Stimulated activated CD8-positive, alpha-beta memory T cell treated with anti-CD3 and anti-CD28 coated beads, Interleukin-12 subunit alpha, Interleukin-12 subunit beta, amount 100 ng/mL, for 4 hours (primary cell): ENCODE measurements around the gene TIGD3.
"Not testable (repeated sequence)": the region's sequence is repeated elsewhere in the genome, so short reads cannot be mapped to it uniquely, and the experiment has no call there.

Experiments used
- DNase-seq: peaks from one replicate; pipeline ENCODE4 v3.0.0-alpha.2; 2020; ENCODE audit warnings: low read depth

The TIGD3 gene

DNA sequence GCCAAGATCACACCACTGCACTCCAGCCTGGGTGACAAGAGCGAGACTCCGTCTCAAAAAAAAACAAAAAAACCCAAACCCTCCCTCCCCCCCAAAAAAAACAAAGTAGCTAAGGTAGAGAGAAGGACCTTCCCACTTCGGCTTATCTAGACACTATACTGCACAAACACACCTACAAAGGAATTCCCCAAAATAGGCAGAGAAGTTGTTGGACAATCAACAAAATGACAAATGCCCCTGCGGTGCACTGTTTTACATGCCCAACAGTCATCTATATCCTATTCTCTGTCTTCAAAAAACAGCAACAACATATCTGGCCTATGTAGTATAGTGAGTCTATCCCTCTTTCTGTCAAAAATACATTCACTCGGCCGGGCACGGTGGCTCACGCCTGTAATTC is 27.5 kb upstream of the TIGD3 start:
- no peak for DNase-seq

DNA sequence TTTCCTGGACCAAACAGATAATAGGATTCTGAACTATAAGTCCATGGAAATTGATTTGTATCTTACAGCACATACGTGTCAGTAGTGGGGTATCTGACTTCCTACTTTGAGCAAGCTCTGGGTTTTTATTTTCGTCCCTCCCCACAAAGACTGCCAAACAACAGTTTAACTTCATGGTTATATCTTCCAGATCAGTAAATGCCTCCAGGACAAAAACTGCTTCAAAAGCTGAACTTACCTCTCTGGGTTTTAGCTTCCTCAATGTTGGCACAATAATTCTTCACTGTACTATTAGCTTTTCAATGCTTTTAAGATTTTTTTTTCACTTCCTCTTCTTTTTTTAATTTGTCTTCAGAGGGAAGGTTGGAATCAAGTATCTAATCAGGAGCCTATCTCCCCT is 25.1 kb upstream of the TIGD3 start:
- DNase-seq: no peak

DNA sequence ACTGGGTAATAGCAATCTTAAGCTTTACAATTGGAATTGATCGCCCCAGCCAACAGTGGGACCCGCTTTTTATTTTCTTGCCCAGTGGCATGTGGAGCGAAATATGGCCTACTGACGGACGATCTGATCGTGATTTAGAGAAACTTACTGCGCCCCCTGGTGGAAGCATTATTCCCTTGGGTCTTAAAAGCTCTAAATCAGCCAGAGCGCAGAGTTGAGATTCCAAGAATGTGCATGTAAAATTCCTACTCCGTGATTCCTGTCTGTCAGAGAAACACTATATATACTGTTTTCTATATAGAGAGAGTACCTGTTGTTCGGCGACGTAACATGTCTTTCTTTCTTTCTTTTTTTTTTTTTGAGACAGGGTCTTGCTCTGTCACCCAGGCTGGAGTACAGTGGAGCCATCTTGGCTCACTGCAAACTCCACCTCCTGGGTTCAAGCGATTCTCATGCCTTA is 24.6 kb upstream of the TIGD3 start:
- peak; percentile 46 for DNase-seq

DNA sequence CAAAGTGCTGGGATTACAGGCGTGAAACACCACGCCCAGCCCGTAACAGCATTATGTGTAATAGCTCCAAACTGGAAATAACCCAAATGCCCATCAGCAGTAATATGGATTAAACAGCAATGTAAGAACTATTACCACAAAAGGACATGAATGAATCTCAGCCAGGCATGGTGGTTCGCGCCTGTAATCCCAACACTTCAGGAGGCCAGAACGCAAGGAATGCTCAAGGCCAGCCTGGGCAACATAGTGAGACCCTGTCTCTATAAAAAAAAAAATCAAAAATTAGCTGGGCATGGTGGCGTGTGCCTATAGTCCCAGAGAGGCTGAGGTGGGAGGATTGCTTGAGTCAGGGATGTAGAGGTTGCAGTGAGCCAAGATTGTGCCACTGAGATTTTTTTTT is 24.0 kb upstream of the TIGD3 start:
- no peak for DNase-seq

DNA sequence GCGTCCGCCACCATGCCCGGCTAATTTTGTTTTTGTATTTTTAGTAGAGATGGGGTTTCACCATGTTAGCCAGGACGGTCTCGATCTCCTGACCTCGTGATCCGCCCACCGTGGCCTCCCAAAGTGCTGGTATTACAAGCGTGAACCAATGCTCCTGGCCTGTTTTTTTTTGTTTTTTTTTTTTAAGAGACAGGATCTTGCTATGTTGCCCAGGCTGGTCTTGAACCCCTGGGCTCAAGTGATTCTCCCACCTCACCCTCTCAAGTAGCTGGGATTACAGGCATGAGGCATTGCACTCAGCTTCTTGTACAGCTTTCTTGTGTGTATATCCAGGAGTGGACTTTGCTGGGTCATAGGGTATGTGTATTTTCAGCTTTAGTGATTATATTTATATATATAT is 22.0 kb upstream of the TIGD3 start:
- DNase-seq: not testable (repeated sequence)

DNA sequence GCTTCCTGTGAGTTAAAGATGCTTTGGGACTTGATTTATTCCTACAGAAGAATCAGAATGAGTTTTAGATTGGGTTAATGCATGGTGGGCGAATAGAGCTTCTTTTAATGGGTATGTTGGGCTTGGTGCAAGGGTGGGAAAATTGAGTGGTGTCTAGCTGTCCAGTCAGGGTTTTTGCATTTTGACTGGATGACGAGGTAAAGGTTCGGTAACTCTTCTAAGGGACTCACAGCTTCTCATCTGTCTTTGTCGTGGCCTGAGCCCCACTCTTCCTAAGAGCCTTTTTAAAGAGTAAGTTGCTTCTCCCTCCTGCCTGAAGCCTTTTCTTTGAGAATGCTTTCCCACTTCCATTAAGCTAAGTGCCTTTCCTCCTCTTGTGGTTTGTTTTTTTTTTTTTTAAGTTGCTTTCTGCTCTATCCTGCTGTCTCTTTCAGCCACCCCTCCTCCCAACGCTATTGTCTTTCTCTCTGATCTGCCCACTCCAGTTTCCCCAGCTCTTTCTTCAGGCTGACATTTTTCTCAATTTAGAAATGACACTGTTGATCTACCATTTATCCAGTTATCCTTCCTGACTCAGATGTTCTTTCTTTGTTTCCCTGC is 19.8 kb upstream of the TIGD3 start:
- DNase-seq: no peak

DNA sequence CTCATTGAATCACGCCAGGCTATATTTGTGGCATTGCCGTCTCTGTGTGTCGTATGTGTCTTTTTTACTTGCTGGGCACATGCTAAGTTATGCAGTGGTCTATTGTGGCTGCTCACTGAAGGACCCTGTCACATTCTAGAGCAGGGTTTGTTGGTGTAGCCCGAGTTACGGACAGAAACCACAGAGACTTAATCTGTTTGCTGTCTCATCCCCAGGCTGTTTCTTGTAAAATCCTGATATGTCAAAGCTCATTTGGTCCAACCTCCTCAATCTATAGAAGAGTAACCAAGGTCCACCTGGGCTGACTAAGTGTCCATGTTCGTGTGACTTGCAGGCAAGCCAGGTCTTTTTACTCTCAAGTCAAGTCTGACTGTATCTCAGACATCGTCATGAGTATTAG is 15.9 kb upstream of the TIGD3 start:
- DNase-seq: no peak

DNA sequence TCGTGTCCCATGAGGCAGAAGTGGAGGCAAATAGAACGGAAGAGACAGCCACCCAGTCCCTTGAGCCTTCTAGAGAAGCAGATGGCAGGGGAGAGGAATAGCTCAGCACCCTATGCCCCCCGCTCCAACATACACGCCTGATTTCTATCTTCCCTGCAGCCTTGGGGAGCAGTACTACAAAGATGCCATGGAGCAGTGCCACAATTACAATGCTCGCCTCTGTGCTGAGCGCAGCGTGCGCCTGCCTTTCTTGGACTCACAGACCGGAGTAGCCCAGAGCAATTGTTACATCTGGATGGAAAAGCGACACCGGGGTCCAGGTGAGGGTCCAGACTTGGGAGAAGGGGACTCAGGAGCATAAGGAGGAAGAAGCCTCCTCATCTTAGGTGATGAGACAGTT is 14.3 kb upstream of the TIGD3 start:
- DNase-seq: no peak

DNA sequence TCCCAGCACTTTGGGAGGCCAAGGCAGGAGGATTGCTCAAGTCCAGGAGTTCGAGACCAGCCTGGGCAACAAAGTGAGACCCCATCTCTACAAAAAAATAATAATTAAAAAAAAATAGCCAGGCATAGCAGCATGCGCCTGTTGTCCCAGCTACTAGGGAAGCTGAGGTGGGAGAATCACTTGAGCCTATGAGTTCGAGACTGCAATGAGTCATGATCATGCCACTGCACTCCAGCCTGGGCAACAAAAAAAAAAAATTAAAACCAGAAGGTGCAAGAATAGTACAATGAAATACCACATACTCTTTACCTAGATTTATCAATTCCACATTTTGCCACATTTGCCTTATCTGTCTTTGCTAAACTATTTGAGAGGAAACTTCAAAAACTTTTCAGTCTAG is 12.7 kb upstream of the TIGD3 start:
- DNase-seq: no peak

DNA sequence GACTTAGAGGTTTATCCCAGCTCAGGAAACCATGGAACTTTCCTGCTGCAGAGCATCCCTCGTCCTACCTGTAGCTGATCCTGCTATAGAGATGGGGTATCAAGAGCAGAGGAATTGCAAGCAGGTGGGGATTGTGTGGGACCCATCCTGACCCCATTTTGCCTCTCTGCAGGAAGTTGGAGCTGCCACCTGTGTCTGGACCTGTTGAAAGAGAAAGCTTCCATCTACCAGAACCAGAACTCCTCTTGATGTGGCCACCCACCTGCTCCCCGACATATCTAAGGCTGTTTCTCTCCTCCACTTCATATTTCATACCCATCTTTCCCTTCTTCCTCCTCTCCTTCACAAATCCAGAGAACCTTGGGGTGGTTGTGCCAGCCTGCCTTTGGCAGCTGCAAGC is 3.0 kb upstream of the TIGD3 start:
- DNase-seq: no peak

DNA sequence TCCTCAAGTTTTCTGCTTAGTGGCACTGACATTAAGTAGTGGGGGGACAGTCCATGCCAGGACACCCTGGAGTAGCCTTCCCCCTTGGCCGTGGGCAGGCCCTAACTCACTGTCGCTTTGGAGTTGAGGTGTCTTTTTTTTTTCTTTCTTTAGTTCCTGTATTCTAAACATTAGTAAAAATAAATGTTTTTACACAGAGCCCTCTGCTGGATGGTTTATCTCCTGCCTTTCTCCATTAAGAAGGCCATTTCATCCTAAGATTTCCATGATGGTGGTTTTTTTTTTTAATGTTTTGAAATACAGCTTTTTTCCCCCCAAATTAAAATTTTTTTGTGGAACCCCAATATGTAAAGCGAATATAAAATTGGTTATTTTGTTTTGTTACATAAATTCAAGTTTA is 1.8 kb upstream of the TIGD3 start:
- no peak for DNase-seq

DNA sequence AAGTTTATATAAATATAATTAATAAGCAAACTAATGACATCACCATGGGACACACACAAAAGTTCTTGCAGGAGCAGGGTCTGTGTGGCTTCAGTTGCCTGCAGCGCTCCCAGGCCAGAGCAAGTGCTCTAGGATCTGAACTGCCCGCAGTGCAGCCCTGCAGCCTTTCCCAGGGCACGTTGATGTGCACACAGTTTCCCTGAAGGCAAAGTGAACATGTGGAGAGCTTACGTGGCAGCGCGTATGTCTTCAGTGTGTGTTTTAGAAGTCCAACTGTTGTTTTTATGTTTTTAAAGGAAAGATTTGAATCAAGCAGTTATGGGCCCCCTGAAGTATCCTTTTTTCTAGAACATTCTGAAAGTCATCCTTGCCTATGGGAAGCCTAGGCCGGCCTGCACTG is 1.2 kb upstream of the TIGD3 start:
- DNase-seq: no peak

DNA sequence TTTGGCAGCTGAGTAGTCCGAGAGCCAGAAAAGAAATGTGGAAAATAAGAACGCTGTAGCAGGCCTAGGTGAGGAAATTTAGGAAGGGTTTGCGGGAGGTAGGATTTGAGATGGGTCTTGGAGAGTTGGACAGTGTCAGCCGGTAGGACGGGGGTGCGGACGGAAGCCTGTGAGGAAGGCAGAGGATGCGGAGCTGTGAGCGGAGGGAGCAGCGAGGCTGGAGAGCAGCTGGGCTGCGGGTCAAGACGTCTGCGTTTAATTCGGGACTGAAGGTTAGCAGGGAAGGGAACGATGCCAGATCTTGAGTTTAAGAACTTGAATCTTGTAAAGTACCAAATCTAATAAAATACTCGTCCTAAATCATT is 669 bp upstream of the TIGD3 start:
- no peak for DNase-seq

DNA sequence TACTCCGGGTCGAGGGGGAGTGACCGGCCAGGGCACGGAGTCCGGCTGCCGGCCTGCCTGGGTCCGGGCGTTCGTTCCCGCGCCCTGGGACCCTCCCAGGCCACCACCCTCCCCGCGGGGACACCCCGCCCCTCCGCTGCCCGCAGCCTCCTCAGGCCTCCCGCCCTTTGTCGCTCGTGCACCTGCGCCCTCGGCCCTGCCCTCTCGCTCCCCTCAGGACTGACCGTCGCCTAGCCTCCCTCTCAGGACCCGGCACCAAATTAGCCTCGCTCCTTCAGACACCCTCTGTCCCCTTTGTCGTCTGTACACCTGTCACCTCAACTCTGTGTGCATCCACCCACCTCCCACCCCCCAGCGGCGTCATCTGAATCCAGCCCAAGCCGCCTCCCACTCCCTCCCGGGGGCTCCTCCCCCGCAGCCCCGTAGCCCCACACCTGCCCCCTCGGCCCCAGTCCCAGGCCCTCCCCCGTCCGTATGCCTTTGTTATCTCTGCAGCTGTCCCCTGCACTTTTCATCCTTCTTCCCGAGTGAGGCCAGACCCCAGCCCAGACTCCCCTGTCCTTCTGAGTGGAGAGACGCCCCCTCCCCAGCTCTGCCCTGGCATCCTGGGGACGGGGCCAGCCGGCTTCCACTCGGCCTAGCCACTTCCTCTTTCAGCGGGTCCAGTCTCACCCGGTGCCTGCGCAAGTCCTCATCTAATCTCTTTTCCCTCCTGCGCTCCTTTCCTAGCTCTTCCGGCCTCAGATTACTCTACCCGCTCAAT is 643 bp downstream of the TIGD3 start:
- peak; percentile 52 for DNase-seq

DNA sequence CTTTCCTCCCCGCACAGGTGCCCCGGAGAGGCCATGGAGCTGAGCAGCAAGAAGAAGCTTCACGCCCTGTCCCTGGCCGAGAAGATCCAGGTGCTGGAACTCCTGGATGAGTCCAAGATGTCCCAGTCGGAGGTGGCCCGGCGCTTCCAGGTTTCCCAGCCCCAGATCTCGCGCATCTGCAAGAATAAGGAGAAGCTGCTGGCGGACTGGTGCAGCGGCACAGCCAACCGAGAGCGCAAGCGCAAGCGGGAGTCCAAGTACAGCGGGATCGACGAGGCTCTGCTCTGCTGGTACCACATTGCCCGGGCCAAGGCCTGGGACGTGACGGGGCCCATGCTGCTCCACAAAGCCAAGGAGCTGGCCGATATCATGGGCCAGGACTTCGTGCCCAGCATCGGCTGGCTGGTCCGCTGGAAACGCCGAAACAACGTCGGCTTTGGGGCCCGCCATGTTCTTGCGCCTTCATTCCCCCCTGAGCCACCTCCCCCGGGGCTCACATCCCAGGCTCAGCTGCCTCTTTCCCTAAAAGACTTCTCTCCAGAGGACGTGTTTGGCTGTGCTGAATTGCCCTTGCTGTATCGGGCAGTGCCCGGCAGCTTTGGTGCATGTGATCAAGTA is 1.3 kb downstream of the TIGD3 start:
- DNase-seq: no peak

DNA sequence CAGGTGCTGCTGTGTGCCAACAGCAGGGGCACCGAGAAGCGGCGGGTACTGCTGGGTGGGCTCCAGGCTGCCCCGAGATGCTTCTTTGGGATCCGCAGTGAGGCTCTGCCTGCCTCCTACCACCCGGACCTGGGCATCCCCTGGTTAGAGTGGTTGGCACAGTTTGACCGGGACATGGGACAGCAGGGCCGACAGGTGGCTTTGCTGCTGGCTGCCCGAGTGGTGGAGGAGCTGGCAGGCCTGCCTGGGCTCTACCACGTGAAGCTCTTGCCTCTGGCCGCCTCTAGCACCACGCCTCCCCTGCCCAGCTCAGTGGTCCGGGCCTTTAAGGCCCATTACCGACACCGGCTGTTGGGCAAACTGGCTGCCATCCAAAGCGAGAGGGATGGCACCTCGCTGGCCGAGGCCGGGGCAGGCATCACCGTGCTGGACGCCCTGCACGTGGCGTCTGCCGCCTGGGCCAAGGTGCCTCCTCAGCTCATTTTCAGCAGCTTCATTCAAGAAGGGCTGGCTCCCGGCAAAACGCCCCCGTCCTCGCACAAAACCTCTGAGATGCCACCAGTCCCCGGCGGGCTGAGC is 1.9 kb downstream of the TIGD3 start:
- DNase-seq: no peak

DNA sequence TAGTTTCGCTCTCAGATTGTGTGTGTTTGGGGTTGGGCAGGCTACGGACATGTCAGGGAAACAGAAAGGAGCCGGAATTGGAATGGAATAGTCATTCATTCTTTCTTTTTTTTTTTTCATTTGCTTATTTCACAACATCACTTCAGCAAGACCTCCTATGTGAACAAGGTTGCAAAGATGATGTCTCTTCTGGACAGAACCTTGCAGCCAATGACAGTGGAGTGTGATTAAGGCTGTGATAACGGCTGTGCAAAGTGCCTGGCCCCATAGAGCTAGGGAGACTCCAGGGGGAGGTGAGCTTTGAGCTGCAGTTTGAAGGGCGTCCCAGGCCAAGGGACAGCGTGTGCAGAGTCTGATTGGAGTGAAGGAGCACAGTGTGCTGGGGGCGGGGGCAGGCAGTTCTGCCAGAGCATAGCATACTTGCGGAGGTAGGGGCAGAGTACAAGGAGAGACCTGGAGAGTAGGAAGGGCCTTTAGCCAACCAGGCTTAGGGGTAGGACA is 3.4 kb downstream of the TIGD3 start:
- DNase-seq: no peak

DNA sequence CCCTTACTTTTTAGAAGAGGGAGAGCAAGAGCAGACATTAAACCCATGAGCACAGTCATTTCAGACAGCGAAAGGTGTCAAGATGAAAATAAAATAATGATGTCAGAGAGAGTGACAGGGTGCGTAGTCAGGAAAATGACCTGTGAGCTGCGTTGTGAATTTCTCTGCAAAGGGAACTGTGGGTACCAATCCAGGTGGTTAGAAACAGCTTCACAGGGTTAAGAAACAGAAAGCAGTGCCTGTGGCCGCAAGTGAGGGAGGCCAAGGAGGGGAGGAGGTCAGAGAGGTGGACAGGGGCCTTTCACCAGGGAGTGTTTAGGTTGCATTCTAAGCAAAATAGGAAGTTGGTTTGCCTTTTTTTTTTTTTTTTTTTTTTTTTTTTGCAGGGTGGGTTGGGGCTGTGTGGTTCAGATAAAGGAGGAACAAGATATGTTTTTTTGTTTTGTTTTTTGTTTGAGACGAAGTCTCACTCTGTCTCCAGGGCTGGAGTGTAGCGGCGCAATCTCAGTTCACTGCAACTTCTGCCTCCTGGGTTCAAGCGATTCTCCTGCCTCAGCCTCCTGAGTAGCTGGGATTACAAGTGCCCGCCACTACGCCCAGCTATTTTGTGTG is 7.9 kb downstream of the TIGD3 start:
- DNase-seq: no peak

DNA sequence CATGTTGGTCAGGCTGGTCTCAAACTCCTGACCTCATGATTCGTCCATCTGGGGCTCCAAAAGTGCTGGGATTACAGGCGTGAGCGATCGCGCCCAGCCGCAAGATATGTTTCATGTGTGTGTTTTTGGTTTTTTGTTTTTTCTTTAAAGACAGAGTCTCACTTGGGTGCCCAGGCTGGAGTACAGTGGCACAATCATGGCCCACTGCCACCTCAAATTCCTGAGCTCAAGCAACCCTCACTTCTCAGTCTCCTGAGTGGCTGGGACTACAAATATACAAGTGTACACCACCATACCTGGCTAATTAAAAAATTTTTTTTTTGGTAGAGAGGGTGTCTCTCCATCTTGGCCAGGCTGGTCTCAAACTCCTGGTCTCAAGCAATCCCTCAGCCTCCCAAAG is 8.4 kb downstream of the TIGD3 start:
- DNase-seq: no peak

DNA sequence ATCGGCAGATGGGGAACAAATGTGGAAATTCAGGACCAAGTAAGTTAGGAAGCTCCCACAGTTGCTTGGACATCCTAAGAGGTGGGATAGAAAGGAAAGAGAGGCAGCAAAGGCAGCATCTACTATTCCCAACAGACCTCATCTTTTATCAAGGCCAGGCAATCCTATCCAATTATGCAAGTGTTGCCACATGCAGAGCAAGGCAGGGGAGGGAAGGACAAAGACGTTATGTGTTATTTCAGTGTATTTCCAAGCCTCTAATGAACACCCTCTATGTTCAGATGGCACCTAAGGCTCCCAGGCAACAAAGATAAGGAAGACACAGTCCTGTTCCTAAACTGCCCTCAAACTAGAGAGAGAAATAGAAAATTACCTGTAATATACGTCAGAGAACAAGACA is 9.2 kb downstream of the TIGD3 start:
- DNase-seq: no peak

DNA sequence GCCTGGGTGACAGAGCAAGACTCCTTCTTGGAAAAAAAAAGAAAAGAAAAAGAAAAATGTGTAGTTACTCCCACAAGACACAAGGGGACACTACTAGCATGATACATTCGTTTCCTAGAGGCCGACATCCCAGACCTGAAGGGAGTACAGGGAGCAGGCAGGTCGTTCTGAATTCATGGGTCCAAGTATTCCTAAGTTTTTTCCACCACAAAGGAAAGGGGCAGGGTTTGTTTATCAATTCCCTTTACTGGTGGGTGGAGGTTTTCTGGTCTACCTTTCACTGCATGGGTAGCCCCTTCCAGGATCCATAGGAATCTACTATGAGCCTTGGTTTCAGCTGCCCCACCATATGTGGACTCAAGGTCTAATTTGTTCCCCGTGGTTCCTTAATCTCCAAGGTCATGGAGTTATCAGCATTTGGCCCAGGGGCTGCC is 11.8 kb downstream of the TIGD3 start:
- no peak for DNase-seq

DNA sequence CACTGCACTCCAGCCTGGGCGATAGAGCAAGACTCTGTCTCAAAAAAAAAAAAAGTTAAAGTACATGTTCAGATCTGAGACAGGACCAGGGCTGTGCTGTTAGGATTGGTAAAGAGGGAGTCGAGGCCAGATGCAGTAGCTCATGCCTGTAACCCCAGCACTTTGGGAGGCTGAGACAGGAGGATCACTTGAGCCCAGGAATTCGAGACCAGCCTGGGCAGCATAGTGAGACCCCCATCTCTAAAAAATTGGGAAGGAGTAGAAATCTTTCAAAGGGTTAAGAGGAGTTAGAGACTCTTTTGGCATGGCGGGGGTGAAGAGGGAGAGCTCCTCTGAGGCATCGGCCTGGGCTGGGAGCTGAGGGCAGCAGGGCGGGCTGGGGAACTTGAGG is 16.1 kb downstream of the TIGD3 start:
- DNase-seq: no peak
